GM12874 (cell line): ENCODE results near the gene LHFPL2.

Source experiments
- TF ChIP-seq, protein P1 (sequence below): IDR thresholded peaks from 2 replicates; pipeline ENCODE4 v1.5.1; 2011; ENCODE audit warnings: low read depth, mild to moderate bottlenecking, control low read depth, low read length, moderate library complexity; ENCODE audit not compliant: insufficient read depth

The LHFPL2 gene

DNA sequence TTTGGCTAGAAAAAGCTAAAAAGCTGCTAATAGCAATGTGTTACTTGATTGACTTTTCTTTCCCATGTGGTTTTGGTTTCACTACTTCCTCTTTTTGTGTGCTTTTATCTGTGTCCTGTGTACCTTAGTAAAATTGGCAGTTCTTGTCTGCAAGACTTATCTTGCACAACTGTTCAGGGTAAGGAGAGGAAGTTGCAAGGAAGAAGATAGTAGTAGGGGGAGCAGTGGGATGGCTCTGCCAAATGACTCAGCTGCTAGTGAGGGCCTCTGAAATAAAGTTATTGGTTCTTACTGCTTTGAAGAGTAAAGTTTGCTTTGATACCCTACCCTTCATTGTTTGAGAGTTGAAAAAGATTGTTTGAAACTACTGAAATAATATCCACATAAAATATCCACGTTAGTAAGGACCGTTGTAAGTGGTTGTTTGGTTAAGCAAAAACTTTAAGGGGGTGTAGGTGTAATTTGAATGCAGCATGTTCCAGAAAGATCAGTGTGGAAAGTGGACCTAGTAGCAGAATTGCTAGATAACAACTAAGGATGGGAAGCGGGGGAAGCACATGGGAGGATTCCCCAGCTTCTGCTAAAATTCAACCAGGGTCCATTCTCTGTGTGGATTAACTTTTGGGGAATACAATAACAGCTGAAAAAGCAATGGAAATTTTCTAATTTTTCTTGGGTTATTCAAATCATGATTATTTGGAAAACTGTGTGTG, 164.6 kb downstream of the LHFPL2 start:
- TF ChIP-seq, protein P1, sequence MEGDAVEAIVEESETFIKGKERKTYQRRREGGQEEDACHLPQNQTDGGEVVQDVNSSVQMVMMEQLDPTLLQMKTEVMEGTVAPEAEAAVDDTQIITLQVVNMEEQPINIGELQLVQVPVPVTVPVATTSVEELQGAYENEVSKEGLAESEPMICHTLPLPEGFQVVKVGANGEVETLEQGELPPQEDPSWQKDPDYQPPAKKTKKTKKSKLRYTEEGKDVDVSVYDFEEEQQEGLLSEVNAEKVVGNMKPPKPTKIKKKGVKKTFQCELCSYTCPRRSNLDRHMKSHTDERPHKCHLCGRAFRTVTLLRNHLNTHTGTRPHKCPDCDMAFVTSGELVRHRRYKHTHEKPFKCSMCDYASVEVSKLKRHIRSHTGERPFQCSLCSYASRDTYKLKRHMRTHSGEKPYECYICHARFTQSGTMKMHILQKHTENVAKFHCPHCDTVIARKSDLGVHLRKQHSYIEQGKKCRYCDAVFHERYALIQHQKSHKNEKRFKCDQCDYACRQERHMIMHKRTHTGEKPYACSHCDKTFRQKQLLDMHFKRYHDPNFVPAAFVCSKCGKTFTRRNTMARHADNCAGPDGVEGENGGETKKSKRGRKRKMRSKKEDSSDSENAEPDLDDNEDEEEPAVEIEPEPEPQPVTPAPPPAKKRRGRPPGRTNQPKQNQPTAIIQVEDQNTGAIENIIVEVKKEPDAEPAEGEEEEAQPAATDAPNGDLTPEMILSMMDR: no peak

DNA sequence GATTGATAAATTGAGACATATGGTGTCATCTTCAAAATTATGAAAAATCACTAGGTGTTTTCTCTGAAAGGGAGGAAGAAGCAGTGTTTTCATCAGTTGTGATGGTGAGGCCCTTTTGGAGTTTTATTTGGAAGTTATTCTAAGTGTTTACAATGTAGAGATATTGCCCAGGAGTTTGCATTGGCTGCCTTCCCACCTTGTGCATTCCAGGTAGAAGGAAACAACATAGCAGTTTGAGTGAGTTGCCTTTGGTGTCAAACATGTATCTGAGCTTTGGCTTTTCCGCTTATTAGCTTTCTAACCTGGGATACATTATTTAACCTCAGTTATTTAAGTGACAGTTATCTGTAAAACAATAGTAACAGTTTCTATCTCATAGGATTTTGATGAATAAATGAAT, 165.6 kb downstream of the LHFPL2 start:
- TF ChIP-seq, protein P1: no peak

GRCh38 chr5:78476795-78477194, 171.8 kb downstream of the LHFPL2 start:
- TF ChIP-seq, protein P1: no peak

- TF ChIP-seq, protein P1: no peak
These were observed 173.2 kb downstream of the LHFPL2 start for GRCh38 chr5:78475370-78475769.

GRCh38 chr5:78473751-78474150, 174.8 kb downstream of the LHFPL2 start:
- TF ChIP-seq, protein P1: no peak

DNA sequence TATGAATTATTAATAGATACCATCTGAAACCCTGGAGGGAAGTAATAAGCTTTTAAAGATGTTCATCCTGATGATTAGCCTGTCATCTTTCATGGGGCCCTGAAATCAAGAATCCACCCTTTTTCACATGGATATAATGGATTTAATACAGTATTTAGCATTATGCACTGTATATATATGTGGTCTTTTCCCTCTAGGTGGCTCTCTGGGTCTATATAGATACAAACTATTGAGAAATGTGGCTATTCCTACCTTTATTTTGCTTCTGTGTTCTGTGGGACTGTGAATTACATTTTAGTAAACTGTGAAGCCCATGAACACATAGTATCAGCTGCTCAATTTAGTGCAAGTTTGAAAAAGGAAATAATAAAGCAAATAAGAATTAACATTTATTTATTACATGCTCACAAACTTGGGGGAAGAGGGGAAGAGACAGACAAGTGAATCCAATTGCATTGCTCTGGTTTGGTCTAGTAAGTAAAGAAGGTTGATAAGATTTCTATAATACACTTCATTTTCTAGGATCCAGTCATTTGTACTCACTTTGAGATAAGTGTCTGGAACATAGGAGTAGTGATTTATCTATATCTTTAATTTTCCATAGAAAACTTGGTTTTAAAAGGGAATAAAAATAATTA, 176.0 kb downstream of the LHFPL2 start:
- TF ChIP-seq, protein P1: no peak

DNA sequence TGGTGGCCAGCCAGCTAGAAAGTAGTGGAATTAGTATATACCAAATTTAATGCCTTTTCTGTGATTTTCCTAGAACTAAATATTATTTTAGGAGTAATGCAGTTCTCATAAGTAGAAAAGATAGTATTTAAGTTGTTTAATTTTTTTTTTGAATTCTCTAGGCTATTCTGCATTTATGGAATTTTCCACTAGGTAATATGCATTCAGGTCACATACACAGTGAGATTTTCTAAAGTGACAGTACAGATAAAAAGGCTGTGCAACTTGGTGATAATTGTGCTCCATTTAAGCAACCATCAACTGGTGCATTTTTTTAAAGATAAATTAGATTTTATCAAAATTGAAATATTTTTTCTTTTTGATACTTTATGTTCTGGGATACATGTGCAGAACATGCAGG, 176.7 kb downstream of the LHFPL2 start:
- TF ChIP-seq, protein P1: no peak
